HG02763 (cell line): Measurements from ENCODE around the gene MAP4K4.

Experiments
- ATAC-seq: cut with Tn5 transposase; IDR thresholded peaks from one replicate; pipeline ENCODE4 v1.9.1; 2021; ENCODE audit warnings: mild to moderate bottlenecking, moderate library complexity; ENCODE audit not compliant: unreplicated experiment

The MAP4K4 gene

DNA sequence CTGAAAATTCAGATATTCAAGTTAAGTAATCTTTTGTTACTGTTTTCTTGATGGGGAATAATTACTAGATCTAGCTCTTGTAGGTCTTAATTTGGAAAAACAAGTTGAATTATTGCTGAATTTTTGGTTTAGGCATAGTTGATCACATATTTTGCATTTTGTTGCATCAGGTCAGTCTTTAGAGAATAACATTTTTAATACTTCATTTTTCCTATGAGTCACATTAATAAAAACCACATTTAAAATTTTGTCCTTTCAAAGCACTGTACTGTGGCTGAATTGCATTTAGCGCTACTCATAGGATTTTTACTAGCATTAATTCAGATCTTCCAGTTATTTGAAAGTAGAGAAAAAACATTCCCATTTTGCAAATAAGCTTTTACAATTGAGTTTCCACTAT, 23.2 kb downstream of the MAP4K4 start:
- ATAC-seq, result no peak

DNA sequence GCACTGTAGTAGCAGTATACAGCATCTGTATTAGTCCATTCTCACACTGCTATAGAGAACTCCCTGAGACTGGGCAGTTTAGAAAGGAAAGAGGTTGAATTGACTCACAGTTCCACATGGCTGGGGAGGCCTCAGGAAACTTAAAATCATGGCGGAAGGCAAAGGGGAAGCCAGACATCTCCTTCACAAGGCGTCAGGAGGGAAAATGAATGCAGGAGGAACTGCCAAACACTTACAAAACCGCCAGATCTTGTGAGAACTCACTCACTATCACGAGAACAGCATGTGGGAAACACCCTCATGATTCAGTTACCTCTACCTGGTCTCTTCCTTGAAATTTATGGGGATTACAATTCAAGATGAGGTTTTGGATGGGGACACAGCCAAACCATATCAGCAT, 25.4 kb downstream of the MAP4K4 start:
- no peak for ATAC-seq

DNA sequence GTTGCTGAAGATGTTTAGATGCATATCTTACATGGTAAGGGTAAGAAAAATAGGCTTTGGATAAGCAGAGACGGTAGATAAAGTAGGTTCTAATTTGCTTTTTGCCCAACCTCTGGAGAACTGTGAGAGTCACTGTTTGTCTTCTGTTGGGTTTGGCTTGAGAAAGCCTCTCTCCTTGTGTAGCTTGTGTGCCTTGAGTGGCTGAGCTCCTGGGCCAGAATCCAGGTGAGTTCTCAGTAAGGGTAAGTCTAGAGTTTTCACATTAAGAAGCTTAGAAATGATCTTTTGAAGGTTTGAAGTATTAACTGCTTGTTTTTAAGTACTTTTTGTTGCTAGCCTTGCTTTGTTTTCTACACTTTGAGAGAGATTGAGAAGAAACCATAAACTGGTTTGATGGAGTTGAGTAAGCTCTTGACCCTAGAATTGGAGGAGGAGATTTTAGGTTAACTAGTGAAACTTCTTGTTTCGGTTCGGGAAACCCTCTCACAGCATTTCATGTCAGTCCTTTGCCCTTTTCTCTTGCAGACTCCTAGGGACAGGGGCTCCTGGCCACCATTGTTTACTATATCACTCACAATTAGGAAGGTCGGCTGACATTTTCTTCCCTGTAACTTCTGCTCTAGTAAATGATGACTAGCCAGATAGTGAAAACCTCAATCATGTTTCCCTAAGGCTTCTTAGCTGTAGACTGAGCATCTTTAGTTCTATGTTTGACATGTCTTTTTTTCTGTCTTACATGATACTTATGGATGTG, 26.0 kb downstream of the MAP4K4 start:
- ATAC-seq, result no peak

DNA sequence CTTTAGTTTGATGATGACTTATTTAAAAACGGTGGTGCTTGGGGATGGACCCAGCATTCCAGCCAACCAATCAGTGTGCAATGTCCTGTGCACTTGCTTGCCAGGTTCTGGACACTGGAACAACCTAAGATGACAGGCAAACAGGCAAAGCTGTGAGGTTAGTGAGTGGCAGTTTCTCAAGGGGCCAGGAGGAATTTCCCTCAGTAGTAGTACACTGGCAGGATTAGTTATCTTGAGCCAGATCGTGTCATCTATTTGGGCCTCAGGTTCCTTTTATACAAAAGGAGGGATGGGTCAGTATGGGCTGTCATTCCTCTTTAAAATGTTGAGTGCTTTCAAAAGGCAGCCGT, 26.6 kb downstream of the MAP4K4 start:
- ATAC-seq, result no peak

DNA sequence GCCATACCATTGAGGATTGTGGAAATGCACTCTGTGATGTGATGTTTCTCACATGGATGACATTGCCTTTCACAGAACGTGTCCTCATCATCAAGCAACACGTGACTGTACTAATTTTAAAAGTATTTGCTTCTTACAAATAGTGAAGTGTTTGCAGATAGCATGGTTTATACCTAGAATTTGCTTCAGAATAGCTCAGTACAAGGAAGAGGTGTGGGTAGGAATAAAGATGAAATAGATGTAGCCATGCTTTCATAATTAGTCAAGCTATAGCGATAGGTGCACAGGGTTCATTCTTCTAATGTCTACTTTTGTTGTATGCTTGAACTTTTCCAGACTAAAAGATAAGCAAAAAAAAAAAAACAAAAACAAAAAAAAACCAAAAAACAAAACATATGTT, 27.5 kb downstream of the MAP4K4 start:
- ATAC-seq, result no peak

DNA sequence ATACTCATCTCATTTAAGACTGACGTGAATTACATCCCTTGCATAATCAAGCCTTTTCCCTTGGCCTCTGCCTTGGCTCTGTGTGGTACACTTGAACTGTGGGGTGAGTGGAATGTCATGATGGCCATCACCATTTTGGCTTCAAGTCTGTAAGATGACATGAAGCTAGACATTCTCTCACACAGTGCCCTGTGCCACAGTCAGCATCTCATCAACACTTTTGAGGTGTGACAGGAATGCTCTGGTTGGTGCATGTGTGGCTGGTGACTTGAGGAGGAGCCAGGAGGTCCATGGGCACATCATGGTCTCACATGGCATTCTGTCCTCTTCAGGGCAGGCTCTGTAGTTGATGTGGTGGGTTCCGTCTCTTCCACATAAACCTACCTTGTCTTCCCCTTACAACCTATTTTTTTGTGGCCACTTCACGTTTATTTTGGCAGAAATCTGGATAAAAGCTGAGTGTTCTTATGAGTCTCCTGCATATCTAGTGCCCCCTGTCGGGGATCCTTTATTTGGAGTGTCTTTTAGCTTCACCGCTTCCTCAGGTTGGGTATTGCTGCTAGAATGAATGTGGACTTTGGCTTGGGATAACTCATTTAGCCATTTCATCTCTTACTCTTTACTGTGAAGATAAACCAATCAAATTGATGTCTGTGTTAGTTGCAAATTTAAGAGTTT, 28.1 kb downstream of the MAP4K4 start:
- no peak for ATAC-seq

DNA sequence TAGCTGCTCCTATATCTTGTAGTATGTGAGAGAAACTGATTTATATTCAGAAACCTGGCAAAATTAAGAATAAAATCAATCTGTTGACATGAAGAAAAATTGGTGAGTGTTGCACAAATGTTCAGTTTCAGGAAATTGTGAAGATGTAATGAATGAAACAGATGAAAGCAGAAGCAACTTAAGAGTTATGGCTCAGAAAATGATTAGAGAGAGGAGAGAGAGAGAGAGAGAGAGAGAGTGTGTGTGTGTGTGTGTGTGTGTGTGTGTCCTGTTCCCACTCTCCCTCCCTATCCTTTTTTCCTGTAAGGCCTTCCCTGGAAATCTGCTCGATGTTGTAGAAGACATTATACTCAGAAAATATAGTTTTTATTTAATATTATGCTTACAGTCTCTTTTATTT, 31.4 kb downstream of the MAP4K4 start:
- no peak for ATAC-seq

DNA sequence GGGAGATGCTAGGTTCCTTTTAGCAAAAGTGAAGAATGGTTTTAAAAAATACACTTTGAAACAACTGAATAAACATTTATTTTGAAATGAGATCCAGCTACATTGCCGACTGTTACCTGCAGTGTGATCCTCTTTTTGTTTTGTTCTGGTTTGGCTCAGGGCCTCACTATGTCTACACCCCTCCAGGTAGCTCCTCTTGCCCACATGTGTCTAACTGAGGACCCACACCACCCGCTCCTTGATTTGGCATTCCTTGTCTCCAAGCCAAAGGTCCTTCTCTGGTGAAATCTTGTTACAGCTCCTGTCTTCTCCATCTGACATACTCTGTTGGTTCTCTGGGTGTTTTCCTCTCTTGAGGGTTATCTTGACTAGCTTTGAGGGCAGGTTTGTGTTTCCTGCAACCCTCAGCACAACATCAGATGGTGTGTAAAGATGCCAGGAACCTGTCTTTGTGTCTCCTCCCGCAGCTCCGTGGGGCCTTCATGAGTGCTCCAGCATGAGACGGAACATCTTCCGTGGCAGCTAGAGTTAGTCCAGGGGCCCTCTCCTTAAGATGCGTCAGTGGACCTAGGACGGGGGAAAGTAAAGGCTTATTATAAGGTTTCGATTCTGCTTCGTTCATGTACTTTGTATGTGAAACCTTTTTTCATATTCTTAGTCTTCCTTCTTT, 32.1 kb downstream of the MAP4K4 start:
- no peak for ATAC-seq

DNA sequence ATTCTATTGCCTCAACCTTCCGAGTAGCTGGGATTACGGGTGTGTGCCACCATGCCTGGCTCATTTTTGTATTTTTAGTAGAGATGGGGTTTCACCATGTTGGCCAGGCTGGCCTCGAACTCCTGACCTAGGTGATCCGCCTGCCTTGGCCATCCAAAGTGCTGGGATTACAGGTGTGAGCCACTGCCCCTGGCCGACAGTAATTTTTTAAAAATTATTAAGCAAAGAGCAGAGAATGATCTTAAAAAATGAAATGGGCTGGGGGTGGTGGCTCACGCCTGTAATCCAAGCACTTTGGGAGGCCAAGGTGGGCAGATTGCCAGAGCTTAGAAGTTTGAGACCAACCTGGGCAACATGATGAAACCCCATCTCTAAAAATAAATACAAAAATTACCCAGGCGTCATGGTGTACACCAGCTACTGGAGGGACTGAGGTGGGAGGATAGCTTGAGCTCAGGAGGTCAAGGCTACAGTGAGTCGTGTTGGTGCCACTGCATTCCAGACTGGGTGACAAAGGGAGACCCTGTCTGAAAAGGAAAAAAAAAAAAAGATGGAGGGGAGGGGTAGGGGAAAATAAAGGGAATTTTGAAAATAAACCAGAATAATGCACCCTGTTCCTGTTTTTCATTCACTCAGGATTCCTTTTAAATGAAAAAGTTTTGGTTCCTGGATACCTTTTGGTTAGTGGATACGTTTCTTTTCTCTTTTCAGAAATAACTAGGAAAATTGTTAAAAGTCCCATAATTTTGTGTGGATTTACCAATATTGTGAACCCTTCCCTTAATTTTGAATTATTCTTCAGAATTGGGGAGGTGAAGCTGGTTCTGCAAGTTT, 33.9 kb downstream of the MAP4K4 start:
- ATAC-seq, result no peak

DNA sequence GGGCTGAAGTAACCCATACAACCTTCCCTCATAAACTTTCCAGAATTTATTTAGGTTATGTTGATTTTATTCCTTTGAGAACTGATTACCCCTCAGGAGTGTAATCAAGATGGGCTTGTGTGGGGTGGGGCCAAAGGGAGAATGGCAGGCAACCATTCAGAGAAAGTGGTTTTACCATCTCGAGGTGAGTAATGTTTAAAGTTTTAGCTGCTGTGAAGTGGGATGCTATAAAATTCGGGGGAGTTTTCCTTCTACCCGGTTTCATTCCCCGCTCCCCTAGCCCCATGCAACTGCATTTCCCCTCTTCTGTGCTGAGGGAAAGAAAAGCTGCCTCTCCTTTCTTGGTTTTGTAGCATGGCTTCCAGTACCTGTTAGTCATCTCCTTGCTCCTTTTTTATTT, 34.7 kb downstream of the MAP4K4 start:
- ATAC-seq, result no peak

DNA sequence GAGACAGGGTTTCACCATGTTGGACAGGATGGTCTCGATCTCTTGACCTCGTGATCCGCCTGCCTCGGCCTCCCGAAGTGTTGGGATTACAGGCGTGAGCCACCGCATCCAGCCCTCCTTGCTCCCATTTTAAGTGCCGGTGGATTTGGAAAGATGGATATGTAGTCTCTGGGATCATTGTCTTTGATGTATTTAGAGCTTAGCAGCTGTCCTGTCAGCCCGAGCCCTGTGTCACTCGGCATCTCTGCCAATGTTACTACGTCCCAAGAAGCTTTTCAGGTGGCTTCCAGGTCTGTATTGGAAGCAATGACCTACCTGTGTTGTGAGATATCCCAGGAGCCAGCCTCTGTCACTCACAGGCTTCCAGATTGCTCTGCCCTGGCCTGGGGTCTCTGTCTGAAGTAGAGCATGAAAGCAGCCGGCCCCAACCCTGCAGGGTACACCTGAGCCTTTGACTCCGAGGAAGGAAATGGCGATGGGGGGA, 35.3 kb downstream of the MAP4K4 start:
- ATAC-seq, result no peak

DNA sequence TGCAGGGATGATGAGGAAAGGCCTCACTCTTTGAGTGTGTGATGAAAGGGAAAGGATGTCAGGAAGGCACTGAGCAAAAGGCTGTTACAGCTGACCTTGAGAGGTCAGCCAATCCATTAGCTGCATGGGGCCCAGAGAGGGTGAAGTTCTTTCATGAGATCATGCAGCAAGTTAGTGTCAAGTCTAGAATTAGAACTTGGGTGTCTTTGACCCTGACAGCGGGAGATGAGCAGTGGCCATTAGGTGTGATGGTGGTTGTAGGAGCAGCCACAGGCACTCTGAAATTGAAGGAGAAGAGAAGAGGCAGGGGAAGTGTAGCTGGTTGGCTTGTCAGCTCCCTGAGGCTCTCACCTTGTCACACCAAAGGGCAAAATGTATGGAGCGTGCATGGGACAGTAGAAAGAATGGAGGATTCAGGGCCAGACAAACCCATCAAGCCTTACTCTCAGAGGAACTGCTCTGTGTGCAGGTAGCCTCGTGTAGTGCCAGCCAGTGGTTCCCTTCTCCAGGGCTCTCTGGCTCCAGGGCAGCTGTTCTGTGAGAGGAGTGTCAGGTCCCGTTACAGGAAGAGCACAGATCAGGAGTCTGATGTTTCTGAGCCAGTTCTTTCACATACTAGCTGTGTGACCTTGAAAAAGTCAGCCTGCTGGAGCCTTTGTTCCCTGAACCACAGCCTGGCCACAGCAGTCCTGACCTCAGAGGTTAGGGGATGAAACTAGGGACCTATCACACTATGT, 35.9 kb downstream of the MAP4K4 start:
- no peak for ATAC-seq

DNA sequence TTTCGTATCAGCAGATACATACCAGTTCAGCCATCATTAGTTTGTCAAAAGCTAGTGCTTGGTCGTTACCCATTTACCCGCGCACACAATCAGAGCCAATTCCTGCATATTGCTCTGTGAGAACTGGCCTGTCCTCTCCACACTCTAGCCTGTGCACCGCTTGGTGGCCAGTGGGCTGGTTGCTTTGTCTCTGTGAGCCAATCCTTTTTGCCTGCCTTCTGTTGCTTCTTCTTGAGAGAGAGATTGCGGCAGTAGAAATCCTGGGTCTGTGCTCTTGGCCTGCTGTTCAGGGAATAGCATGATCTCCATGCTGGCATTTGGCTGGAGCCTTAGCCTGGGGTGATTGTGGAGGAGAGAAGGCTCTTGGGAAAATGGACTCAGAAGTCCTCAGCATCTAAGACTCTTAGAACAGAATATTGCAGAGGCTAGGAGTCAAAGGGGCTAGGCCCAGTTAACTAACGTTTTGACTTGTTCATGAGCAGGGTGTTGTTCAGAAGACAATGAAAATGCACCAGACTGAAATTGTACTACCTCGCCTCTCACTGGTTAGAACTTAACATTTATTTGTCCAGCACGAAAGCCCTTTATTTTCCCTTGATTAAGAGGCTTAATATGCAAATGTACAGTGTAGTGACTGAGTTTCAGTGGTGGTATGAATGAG, 37.1 kb downstream of the MAP4K4 start:
- no peak for ATAC-seq

DNA sequence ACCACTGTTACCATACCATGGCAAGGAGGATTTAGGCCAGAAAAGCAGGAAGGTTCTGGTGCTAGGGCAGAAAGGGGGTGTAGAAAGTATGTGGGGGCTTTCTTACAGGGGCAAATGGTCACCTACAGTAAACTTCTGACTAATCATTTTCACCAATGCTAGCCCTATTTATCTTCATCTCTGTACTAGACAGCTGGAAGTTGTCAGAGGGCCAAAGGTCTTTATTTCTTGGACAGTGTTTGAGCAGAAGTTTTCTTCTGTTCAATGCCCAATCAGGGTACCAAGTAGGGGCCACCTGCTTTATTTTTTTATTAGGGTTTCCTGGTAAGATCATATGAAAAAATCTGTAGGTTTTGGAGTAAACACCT, 37.6 kb downstream of the MAP4K4 start:
- ATAC-seq, result no peak

DNA sequence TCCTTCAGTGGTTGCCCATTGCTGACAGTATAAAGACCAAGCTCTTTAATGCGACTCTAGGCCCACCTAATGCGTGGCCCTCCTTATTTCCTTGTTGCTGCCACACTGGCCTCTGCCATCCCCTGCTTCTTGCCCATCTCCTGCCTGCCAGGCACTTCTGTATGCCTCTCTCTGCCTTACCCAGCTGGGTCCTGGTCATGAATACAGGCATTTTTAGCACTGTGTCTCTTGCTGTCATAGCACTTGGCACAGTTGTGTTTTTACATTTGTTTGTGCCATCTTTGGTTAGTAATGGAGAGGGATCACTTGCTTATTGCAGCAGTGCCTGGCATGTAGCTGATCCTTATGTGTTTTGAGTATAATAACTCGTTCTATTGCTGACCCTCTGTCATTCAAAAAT, 38.7 kb downstream of the MAP4K4 start:
- no peak for ATAC-seq

DNA sequence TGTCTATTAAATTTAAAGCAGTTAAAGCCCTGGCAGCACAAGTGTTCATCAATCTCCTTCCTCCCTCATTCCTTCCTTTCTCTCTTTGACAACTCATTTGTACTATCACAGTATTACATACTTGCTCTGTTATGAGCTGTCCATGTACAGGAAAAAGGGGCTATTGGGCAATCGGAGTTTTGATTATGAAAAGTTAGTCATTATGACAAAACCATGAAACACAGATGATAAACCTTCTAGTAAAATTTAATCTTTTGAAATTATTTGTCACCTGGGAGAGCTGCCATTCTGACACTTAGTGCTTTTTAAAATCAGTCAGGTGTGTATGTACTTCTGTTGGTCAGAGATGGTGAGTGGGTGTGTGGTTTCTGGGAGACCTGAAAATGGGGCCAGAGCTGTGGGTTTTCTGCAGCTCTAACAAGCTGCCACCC, 39.4 kb downstream of the MAP4K4 start:
- peak; percentile 58 for ATAC-seq

DNA sequence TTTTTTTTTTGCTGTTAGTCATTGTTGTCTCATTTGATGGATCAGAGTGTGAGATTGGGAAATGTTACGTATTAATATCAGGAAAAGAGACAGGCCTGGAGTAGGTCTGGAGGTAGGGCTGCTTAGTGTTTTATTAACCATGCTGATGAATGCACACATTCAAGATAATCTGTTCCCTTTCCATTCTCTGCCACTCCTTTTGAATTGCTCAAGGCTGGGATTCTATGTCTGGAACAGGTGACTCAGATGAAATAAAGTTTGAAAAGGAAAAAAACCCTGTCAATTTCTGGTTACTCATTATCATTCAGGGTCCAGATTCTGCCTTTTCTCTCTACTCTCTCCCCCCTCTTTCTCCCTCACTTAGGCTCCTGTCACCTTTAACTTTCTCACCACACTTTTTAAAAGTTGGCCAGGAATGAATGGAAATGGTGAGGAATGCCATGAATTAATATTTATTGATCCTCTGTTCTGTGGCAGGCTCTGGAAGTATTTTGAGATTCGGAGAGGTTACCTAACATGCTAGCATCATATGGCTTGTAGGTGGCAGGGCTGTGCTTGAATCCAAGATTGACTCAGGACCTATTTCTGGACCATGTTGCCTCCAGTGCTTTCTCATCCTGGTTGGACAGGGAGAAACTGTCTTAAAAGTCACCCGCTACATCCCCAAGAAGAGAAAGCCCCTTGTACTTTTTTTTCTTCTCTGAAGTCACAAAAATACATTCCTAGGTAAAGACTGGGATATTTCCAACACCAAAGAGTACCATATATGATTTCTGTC, 40.2 kb downstream of the MAP4K4 start:
- no peak for ATAC-seq

DNA sequence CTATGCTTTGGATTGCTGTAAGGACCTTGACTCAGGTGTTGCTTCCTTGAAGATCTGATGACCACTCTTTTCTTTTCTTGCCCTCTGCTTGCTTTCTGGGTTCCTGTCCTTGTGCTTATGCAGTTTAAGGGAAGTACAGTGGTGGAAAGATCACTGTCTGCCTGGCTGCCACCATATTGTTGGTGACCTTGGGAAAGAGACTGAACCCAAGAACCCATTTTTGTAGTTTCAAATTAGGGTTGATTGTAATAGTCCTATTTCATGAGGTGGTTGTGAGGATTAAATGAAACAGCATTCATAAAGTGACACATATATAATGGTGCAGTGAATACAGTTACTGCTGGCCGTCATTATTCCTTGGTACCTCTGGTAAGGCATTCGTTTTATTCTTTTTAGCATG, 41.1 kb downstream of the MAP4K4 start:
- ATAC-seq, result no peak

DNA sequence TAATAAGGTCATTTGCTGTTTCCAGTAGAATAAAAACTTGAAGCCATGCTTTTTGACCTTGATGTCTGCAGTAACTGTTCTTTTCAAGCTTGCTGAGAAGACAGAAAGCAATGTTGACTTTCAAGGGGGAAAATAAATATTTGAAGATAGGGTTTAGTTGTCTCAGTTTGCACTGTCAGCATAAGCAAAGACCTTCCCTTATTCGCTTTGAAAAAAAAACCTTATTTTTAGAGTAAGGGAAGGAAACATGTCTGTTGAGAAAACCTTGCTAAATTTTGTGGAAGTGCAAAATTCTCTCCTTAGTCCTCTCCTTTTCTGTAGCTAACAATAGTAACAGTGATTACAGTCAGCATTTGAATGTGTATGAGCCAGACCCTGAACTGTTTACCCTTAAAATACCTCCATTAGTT, 43.1 kb downstream of the MAP4K4 start:
- no peak for ATAC-seq
